ENCODE results near the gene TEX29.

GRCh38 chr13:111346101-111346680 lies 25.7 kb downstream of the TEX29 start:
- no peak for TF ChIP-seq CHD2 (IDR thresholded peaks at IDR 0.05; ENCODE audit: low read length, partially characterized antibody)
- no peak for TF ChIP-seq CTCF (IDR thresholded peaks at IDR 0.05)
- no peak for TF ChIP-seq SIN3A (IDR thresholded peaks at IDR 0.05; ENCODE audit: borderline replicate concordance, low read depth, low read length)
- no peak for TF ChIP-seq YY1 (IDR thresholded peaks at IDR 0.05; ENCODE audit: low read depth)
- TF ChIP-seq REST (IDR thresholded peaks at IDR 0.05; ENCODE audit: low read depth, low read length), result no peak
- TF ChIP-seq RCOR1 (IDR thresholded peaks at IDR 0.05; ENCODE audit: low read length), result no peak
- no peak for TF ChIP-seq GABPA (IDR thresholded peaks at IDR 0.05; ENCODE audit: low read depth)
- no peak for TF ChIP-seq POLR2AphosphoS5 (IDR thresholded peaks at IDR 0.05; ENCODE audit: low read depth, low read length)
- no peak for TF ChIP-seq NRF1 (IDR thresholded peaks at IDR 0.05; ENCODE audit: low read depth, low read length)
- TF ChIP-seq MAX (IDR thresholded peaks at IDR 0.05; ENCODE audit: low read depth), result no peak
- no peak for TF ChIP-seq RXRA (IDR thresholded peaks at IDR 0.05; ENCODE audit: borderline replicate concordance, low read depth)

Measured in SK-N-SH (cell line).